OCI-LY7 (cell line): ENCODE measurements around the gene GAS7.

Experiments
- EZH2phosphoT487 ChIP-seq: fragments of 200-600 bp; sonication (generic); IDR thresholded peaks from 2 replicates; pipeline ENCODE4 v1.6.1; 2018; ENCODE audit warnings: low read depth, borderline replicate concordance, mild to moderate bottlenecking, mixed run types, antibody characterized with exemption, low read length, moderate library complexity, mixed read lengths
- TF ChIP-seq, protein P1 (sequence below): fragments of 200-600 bp; sonication (generic); conservative IDR thresholded peaks from 2 replicates; pipeline ENCODE4 v1.5.1; 2014; ENCODE audit warnings: mild to moderate bottlenecking, antibody characterized with exemption, low read length, moderate library complexity, mixed read lengths

DNA sequence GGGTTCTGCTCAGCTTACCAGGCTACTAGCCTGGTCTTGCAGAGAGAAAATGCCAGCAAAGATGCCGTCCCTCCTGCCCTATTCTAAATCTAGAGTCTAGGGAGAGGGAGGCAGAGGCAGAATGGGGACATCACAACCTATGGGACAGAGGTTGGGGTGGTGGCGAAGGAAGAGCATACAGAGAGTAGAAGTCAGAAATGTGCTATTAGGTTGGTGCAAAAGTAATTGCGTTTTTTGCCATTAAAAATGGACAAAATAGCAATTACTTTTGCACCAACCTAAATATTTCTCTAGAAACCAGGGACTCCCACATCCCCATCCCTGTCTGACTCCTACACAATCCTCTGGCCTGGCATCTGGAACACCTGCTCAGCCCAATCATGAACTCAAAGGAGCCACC is 127.7 kb downstream of the GAS7 start:
- TF ChIP-seq, protein P1, sequence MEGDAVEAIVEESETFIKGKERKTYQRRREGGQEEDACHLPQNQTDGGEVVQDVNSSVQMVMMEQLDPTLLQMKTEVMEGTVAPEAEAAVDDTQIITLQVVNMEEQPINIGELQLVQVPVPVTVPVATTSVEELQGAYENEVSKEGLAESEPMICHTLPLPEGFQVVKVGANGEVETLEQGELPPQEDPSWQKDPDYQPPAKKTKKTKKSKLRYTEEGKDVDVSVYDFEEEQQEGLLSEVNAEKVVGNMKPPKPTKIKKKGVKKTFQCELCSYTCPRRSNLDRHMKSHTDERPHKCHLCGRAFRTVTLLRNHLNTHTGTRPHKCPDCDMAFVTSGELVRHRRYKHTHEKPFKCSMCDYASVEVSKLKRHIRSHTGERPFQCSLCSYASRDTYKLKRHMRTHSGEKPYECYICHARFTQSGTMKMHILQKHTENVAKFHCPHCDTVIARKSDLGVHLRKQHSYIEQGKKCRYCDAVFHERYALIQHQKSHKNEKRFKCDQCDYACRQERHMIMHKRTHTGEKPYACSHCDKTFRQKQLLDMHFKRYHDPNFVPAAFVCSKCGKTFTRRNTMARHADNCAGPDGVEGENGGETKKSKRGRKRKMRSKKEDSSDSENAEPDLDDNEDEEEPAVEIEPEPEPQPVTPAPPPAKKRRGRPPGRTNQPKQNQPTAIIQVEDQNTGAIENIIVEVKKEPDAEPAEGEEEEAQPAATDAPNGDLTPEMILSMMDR, result no peak
- no peak for TF ChIP-seq EZH2phosphoT487
